Fibroblast of peridontal ligament (primary cell): ENCODE data around the gene AOX1.
"Not testable (repeated sequence)": the region's sequence is repeated elsewhere in the genome, so short reads cannot be mapped to it uniquely, and the experiment has no call there.

Source experiments
- DNase-seq: peaks from one replicate; pipeline ENCODE4 v3.0.0-alpha.2; 2010; ENCODE audit errors: extremely low read depth

Gene AOX1

DNA sequence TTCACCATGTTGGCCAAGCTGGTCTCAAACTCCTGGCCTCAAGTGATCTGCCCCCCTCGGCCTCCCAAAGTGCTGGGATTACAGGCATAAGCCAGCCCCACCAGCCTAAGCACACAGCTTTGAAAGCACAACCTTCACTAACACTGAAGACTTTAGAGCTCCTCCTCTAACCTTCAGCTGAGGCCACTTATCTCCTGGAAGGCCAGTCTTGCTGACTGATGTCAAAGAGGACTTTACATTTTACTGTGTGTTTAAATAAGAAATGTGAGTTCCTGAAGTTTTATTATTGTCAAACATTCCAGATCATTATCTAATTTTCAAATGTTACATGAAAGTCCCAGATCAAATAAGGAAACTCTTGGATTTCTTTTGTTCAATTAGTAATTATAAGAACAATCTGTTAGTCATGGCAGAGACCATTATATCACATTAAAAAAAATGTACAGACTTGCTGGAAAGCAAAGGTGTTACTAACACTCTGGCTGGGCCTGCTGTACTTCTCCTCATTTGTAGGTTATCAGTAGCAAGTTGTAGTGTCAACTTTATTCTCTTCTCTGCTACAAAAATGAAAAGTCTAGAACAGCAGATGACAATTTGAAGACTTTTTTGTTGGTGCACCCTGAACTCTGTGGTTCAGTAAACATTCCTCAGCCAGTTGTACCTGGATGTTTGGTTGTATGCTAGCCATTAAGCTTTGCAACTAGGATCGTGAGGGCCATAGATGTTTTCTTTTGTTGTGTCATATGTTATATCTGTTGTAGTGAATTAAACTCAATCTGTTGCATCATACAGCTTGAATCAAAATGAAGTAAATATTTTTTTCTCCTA is 80.0 kb downstream of the AOX1 start:
- no peak for DNase-seq

DNA sequence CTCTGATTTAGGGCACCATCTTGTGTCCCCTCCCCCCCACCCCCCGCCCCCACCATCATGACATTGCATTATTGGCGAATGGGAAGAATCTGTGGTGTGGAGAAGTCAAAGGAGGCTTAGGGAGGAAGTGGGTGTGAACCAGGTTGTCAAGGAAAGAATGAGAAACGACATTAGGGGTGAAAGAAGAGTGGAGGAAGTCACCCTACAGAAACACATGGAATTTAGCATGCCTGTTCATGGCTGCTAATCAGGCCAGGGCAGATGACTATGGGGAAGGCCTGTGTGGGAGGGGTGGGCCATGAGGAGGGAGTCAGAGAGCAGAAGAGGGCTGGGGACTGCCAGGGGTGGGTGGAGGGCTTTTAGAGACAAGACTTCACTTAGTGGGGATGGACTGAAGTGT is 81.6 kb downstream of the AOX1 start:
- DNase-seq, result no peak

DNA sequence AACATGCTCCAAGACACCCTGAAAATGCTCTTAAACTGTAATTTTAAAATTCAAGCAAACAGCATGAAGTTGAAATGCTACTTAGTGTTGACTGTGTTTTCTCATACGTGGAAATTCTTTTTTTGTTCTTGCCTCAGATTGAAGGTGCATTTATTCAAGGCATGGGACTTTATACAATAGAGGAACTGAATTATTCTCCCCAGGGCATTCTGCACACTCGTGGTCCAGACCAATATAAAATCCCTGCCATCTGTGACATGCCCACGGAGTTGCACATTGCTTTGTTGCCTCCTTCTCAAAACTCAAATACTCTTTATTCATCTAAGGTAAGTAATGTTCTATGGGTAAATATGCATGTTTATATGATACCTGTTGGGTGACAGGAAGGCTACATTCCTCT is 82.7 kb downstream of the AOX1 start:
- no peak for DNase-seq

DNA sequence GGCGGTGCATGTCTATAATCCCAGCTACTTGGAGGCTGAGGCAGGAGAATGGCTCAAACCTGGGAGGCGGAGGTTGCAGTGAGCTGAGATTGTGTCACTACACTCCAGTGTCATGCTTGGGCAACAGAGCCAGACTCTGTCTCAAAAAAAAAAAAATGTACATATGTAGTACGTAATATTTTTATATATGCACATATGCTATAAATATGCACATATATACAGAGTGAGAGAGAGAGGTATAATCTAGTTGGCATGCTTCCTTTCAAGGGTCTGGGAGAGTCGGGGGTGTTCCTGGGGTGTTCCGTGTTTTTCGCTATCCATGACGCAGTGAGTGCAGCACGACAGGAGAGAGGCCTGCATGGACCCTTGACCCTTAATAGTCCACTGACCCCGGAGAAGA is 83.5 kb downstream of the AOX1 start:
- no peak for DNase-seq

DNA sequence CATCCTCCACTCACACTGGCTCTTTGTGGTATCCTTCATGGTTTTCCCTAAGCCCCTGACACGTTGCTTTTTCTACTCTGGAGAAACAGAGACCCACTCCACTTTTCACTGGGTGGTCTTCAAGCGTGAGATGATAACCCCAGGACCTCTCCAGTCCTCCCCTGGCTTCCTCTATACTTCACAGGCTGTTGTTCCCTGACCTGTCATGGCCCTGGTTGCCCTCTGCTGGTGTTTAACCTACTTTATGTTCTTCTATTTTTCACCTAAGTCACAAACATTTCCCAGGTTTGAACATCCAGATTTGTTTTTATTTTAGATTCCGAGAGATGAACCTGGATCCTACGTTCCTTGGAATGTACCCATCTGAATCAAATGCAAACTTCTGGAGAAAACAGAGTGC is 84.5 kb downstream of the AOX1 start:
- DNase-seq, result no peak

DNA sequence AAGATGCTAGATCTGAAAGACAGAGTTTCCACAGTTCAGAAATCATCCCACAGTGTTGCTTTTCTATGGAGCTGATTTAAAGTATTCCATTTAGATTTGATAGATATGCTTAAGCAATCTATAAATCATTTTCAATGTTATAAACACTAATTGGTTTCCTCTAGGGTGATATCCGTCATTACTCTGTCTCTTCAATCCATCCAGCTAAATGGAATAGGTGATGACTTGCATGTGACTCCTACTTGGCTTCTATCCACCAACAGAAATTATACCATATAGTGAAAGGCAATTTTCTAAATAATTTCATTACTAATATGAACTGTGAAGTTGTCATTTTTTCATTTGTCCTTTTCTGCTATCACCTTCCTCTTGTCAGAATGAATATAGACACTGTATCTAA is 84.9 kb downstream of the AOX1 start:
- DNase-seq, result no peak

DNA sequence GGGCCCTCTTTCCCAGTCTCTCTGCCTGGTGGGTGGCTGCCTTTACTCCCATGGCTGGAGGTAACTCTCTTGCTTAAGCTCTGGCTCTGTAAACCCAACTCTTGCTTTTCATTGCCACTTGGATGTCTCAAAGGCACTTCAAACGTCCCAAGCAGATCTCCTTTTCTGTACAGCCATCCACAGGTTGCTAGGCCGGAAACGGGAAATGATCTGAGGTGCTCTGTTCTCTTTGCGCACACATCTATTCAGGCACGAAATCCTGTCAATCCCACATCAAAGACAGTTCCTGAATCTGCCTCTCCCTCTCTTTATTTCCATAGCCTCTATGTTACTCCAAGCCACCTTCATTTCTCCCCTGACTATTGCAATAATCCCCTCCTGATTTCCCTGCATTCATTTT is 87.4 kb downstream of the AOX1 start:
- DNase-seq, result no peak

DNA sequence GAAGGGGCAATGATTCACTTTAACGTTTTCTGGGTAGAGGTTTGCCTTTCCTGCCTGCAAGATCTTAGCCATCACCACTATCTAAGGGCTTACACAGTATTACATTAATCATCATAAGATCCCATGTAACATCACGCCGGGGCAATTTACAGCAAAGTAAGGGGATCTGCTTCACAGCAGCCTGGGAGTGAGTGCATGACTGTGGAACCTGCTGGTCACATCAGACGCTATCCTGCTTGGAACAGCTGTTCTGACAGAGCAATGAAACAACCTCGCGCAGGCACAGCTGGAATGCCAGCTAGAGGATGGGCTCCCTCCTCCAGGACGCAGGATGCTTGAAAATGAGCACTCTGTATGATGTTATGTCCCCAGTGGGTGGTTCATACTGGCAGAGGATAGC is 89.0 kb downstream of the AOX1 start:
- DNase-seq, result no peak

DNA sequence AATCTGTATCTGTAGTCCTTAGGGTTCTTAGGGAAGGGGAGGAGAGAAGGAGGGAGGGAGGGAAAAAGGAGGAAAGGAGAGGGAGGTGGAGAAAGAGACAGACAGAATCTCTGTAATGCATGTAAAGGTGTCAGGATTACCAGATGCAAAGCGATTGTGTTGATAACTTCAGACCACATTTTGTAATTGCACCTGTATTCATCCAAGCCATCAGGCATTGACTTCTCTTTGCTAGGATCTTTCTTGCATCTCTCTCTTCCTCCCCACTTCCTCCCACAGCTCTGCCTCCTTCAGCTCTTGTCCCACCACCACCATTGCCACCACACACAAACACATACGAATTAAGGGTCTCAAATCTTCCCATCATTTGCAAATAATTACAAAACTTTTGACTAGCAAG is 91.4 kb downstream of the AOX1 start:
- no peak for DNase-seq

DNA sequence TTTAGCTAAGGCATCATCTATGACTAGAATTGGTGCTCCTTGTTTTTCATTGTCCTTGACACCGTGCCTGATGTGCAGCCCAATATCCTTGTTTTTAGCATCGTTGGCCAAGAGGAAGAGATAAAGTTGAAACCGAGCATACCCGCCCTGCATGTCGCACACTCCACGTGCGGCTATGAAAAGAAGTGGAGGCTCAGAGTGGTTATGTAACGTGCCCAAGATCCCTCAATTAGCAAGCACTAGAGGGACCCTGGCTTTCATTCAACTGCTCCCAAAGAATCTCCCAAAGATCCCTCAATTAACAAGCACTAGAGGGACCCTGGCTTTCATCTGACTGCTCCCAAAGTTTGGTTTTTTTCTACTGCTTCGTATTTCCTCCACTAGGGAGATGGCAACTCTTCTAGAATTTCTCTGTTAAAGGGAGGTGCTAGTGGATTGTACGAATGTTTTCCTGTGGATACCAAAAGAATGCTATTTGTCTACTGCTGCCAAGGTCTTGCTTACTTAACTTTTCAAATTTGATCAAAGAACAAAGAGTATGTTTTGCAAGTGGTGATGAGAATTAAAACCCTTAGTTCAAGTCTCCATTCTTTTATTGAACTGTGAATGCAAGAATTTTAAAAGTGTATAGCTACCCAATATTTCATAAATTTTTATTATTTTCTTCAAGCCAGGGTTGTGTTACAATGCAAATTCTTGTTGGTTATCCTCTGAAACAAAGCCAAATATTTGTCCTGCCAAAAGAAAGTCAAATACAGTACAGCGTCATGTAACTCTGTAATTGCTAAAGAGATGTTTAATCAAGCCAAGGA is 92.1 kb downstream of the AOX1 start:
- peak; percentile 92 for DNase-seq

DNA sequence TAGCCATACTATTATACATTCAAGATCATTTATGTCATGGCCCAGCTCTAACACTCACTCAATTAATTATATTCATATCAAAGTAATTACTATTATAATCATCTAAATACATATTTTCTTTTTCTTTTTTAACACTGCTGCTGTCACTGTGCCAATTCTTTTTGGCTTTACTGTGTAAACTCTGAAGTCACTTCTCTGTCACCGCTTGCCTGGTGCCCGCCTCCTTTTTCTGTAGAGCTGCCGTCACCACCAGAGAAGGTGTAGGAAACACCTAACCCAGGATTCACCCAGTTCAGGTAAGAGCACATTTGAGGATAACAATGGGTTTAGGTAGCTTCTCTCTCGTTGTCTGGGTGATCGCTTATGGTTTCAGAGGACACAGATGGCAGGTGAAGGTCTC is 93.3 kb downstream of the AOX1 start:
- DNase-seq, result no peak

DNA sequence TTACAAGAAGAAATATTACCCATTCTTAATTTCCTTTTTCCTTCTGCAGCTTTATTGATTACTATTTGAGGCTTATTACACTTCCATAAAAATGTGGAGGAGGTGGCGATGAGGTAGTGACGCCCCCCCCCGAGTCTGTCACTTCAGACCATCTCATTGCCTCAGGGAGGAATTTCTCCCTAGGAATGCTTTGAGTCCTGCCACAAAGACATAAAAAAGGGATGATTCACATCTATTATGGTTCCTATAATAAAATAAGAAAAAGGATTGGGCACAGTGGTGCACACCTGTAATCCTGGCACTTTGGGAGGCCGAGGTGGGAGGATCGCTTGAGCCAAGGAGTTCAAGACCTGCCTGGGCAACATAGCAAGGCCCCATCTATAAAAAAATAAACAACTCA is 93.7 kb downstream of the AOX1 start:
- no peak for DNase-seq

DNA sequence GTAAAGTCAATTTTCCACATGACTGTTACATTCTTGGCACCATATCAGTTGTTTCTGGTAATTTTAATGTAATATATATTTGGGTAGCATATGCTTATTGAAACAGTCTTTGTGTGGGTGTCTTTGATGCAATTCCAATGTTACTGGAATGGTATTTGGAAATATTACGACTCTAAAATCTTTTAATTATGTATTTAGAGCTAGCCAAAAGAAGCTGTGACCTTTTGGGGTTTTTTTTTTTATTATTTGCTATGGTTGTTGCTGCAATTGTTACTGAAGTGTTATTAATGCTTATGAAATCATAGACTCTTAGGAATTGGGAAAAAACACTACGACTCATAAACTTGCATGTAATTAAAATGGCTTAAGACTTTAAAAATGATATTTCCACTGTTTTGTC is 95.9 kb downstream of the AOX1 start:
- peak; percentile 47 for DNase-seq

DNA sequence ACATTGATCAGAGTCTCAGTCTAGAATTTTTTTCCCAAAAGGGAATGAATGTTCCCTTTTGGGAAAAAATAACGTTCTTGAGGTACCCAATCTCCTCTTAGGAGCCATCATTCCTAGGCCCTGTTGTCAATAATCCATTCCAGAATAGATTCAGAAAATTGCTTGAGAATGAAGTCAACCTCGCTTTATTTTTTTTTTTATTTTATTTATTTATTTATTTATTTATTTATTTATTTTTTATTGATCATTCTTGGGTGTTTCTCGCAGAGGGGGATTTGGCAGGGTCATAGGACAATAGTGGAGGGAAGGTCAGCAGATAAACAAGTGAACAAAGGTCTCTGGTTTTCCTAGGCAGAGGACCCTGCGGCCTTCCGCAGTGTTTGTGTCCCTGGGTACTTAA is 96.6 kb downstream of the AOX1 start:
- not testable (repeated sequence) for DNase-seq

DNA sequence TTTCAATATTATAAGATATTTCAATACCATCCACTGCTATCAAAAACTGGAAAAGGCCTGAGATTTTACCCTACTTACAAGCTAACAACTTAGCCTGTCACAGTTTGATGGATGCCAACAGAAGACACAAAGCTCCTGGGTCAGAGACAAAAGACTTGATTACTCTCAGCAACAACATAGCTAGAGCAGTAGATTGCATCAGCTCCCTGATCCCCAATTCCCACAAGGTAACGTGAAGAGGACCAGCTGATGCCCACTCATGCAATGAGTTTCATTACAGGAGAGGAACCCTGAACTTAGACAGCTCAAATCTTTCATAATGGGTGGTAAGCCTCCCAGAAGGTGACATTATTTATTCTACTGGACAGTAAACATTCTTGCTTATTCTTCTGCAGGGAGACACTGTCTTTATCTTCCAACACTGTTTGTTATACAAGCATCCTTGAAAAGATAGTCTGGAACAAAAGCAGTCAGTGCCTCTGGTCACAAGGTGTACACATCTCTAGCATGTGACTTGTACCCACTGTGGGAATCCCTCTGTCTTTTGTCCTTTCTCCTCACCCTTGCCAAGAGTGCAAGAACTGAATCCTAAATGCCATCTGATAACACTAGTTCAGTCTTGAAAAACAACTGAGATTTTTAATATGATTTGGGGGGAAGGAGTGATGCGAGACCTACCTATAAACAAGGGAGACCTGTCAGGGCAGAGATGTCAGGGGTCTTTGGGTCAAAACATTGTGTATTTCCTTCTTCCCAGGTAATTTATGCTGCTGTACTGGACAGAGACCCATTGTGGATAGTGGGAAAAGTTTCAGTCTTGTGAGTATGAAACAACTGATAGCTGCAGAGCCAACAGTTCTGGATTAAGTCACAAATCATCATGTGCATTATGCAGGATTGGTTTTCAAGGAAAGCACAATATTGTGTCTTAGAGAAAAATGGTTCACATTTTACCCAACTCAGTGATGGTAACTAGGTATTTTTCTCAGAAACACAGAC is 102.4 kb downstream of the AOX1 start:
- DNase-seq, result no peak

DNA sequence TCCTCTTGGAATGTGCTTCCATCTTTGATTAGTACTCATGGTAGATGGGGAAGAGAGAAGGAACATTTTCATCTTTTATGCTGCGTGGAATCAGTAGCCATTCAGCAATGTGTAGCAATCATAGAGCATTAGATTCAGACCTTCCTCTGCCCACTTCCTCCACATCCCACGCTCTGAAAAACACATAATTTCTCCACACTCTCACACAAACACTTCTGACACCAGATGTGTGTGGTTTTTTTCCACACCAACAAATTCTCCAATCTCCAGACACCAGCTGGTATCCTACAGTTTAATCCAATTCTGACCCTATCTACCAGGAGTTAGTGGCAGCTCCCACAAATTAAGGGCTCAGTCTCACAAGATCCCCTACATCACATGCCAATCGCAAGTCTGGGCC is 103.3 kb downstream of the AOX1 start:
- no peak for DNase-seq

DNA sequence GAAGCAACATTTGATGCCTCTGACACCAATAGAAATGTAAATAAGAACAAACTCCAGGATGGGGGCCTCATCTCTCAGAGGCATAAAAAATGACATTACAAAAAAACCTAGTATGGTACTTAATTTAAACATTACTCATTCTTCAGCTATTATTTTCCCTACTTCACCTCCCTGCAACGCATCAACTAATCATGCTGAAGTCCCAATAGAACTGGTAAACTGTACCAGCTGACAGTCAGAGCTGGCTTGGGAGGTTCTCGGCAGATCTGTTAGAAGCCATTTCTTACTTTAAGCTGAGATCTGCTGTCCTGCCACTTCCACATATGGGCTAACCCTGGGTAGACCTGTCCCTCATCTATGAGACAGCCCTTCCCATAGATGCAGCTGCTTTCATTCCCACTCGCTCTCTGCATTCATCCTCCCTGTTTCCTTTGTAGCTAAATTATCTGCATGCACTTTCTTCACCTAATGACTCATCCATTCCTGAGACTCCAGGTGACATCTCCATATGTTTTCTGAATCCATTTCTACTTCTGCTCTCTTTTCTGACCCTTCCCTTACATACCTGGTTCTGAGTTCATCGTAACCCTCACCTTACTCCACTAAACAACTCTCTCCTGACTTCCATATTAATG is 108.1 kb downstream of the AOX1 start:
- DNase-seq, result peak; percentile 41

DNA sequence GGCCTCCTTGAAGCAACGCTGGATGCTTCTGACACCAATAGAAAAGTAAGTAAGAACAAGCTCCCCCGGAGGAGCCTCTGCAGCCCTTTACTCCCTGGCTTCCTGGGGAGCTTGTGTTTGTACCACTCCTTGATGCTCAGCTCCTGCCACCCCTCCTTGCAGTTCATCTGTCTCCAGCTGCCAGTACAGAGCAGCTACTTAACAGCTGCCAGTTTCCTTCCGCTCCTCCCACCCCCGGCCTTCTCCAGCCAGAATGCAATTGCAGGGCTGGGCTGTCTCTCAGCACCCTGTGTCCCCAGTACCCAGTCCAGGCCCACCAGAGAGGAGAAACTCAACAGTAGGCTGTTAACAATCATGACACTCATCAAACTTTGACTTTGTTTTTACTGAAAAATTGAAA is 109.4 kb downstream of the AOX1 start:
- no peak for DNase-seq

DNA sequence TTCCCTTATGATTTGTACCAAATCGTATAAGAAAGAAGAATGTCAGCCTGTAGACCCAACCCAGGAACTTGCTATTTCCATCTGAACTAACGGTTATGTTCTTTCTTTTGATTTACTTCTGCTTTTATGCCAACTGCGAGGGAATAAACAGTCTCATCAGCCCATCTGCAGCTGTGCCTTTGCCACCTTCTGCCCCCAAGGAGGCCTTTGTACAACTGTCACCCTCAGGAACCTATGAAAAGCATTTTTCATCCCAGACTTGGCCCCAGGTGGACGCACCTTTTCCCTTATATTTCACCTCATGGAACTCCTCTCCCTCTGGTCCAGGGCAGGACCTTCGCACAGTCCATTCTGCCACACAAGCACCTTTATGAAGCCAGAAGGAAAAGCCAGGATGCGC is 109.8 kb downstream of the AOX1 start:
- no peak for DNase-seq

DNA sequence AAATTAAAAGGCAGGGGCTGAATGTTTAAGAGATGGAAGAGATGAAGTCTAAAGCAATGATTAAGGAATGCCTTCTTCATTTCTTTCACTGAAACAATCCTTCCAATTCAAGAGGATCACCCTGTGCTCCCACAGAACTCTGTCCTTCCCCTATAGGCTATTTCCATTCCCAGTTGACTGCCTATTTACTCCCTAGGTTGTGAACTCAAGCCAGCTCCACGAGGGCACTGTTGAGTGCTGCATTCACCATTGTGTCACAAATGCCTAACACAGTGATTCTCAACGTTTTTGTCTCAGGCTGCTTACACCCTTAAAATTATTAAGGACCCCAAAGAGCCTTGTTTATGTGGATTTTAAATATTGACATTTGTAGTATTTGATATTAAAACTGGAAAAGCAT is 112.4 kb downstream of the AOX1 start:
- DNase-seq, result no peak

DNA sequence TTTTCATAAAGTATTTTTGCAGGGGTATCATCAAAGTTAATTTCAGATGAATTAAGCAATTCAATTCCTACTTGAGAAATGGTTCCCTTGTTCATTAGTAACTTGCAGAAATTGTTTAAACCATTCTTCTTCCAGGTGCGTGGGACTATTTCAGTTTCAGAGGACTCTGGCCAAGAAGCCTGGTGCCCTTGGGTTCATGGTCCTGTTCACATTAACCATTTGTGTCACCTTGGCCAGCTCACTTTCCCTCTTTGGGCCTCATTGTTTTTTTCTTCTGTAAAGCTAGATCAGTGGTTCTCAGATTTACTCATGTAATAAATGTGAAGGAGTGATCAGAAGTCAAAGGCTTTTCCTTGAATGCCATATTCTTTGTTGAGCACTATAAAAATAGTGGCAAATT is 113.5 kb downstream of the AOX1 start:
- no peak for DNase-seq

DNA sequence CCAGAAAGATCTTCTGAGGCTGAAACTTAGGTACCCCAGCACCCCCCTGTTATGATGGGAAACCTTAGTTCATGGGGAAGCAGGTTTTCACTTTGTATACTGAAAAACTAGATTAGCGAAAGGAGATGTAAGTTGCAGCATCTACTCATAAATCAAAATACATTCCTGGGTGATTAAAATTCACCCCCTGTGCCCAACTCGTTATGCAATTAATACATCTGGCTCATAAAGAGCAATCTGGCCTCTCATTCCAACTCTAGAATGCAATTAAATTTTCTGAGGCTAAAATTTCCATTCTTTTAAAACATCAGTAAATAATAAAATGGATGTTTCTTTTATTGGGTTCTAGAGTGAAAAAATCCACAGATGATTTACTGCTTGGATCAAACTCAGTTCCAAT is 115.0 kb downstream of the AOX1 start:
- no peak for DNase-seq
